DMS79 treated with DMSO at 0.1 percent for 48 hours (cell line): Measurements from ENCODE around the gene MOCS3.

ENCODE experiments used
- DNase-seq: peaks from one replicate; lab custom pipeline; 2025; lab: John Stamatoyannopoulos, UW

Gene MOCS3

GRCh38 chr20:51012357-51012756 lies 53.7 kb downstream of the MOCS3 start:
- DNase-seq, result no peak
